Lower lobe of right lung (tissue), 2 donors: ENCODE measurements around the gene TBKBP1. TPM values are rescaled to one million over a fixed set of nuclear protein-coding genes. Genes with fewer than 3 reads are reported as not detected.
"Not testable (repeated sequence)": the region's sequence is repeated elsewhere in the genome, so short reads cannot be mapped to it uniquely, and the experiment has no call there.

Experiments
- ATAC-seq, 2 donors: fragments of 200-7000 bp; cut with Tn5 transposase; one replicate each; pipeline ENCODE4 v1.9.1; 2020 to 2022; ENCODE audit warnings: mild to moderate bottlenecking in 2 of 2, moderate library complexity in 2 of 2
- DNase-seq: peaks from one replicate; pipeline ENCODE4 v3.0.0-alpha.2; 2020
- H3K27ac ChIP-seq: fragments of 200-600 bp; one replicate; pipeline ENCODE4 v1.8.0; 2022
- H3K27me3 ChIP-seq: fragments of 200-600 bp; one replicate; pipeline ENCODE4 v1.8.0; 2022; ENCODE audit warnings: low read depth
- H3K36me3 ChIP-seq: fragments of 200-600 bp; one replicate; pipeline ENCODE4 v1.8.0; 2022; ENCODE audit warnings: mild to moderate bottlenecking
- H3K4me1 ChIP-seq: fragments of 200-600 bp; one replicate; pipeline ENCODE4 v1.8.0; 2022
- H3K4me3 ChIP-seq: fragments of 200-600 bp; one replicate; pipeline ENCODE4 v1.8.0; 2022; ENCODE audit warnings: mild to moderate bottlenecking
- H3K9me3 ChIP-seq: fragments of 200-600 bp; one replicate; pipeline ENCODE4 v1.8.0; 2022
- CTCF ChIP-seq: fragments of 200-600 bp; IDR thresholded peaks from one replicate; pipeline ENCODE4 v1.8.0; 2022; ENCODE audit warnings: antibody characterized with exemption, mild to moderate bottlenecking
- intact Hi-C: fragments of 100-400 bp; cut with DNase I; formaldehyde crosslinking; loops from one replicate; pipeline ENCODE4 v1.11.0; 2022
- total RNA-seq: library from RNA; stranded (reverse); fragmentation: NEBNext Ultra II Directional; extraction: Animal tissue kit (Norgen Biotek cat#: 25700); gene quantifications from one replicate; pipeline ENCODE4 v1.2.1, GENCODE V29; 2021
- donor health status: DM: no; HTN: yes; CAD: no; lungs with severe emphysema.

Gene TBKBP1
- total RNA-seq, 1 donor from 2014 or later, result 8.3 TPM

- H3K9me3 ChIP-seq, result no peaks in the 10 kb centered on the region
- H3K27me3 ChIP-seq, result no peaks in the 10 kb centered on the region
- ATAC-seq, result no peak
- no peak overlapping the region for H3K4me3 ChIP-seq
- intact Hi-C loops, result no loop called here
- TF ChIP-seq CTCF, result no peak
- DNase-seq, result no peak
- H3K27ac ChIP-seq, result no peak overlapping the region
- peaks cover 100% of the 10 kb centered on the region for H3K36me3 ChIP-seq
- no peaks in the 10 kb centered on the region for H3K4me1 ChIP-seq
Measured at GRCh38 chr17:47678196-47678595, 15.8 kb upstream of the TBKBP1 start.

- no peaks in the 10 kb centered on the region for H3K27me3 ChIP-seq
- peaks cover 90% of the 10 kb centered on the region for H3K36me3 ChIP-seq
- no peaks in the 10 kb centered on the region for H3K9me3 ChIP-seq
- no peak for TF ChIP-seq CTCF
- H3K27ac ChIP-seq, result no peak overlapping the region
- peaks cover 14% of the 10 kb centered on the region for H3K4me1 ChIP-seq
- ATAC-seq (no peak), DNase-seq (no peak)
- no peak overlapping the region for H3K4me3 ChIP-seq
- intact Hi-C loops, result no loop called here
Measured at GRCh38 chr17:47682138-47682537, 11.8 kb upstream of the TBKBP1 start.

- H3K9me3 ChIP-seq, intact Hi-C loops, DNase-seq, H3K27me3 ChIP-seq, ATAC-seq, H3K27ac ChIP-seq, H3K4me3 ChIP-seq: not testable (repeated sequence)
- H3K36me3 ChIP-seq, result peaks cover 84% of the 10 kb centered on the region
- H3K4me1 ChIP-seq, result peaks cover 20% of the 10 kb centered on the region
Measured at GRCh38 chr17:47682727-47683126, 11.2 kb upstream of the TBKBP1 start.

- ATAC-seq (no peak), DNase-seq (no peak)
- Histone ChIP-seq H3K4me1 (peaks cover 22% of the 10 kb centered on the region), H3K27ac (no peak overlapping the region), H3K27me3 (no peaks in the 10 kb centered on the region), H3K9me3 (no peaks in the 10 kb centered on the region), H3K36me3 (peaks cover 71% of the 10 kb centered on the region), H3K4me3 (no peak overlapping the region)
- intact Hi-C loops, result no loop called here
- no peak for TF ChIP-seq CTCF
Measured at GRCh38 chr17:47684025-47684424, 9.9 kb upstream of the TBKBP1 start.

- H3K4me3 ChIP-seq, result no peak overlapping the region
- no peaks in the 10 kb centered on the region for H3K9me3 ChIP-seq
- no peak overlapping the region for H3K27ac ChIP-seq
- peaks cover 64% of the 10 kb centered on the region for H3K36me3 ChIP-seq
- ATAC-seq (no peak), DNase-seq (no peak)
- no peaks in the 10 kb centered on the region for H3K27me3 ChIP-seq
- intact Hi-C loops, result no loop called here
- H3K4me1 ChIP-seq, result peaks cover 22% of the 10 kb centered on the region
- no peak for TF ChIP-seq CTCF
Measured at GRCh38 chr17:47684535-47685193, 9.3 kb upstream of the TBKBP1 start.

GRCh38 chr17:47685556-47686275 lies 8.2 kb upstream of the TBKBP1 start:
- Histone ChIP-seq H3K4me3 (no peak overlapping the region), H3K27me3 (no peaks in the 10 kb centered on the region), H3K4me1 (peaks cover 22% of the 10 kb centered on the region), H3K27ac (no peak overlapping the region), H3K36me3 (peaks cover 54% of the 10 kb centered on the region), H3K9me3 (no peaks in the 10 kb centered on the region)
- DNase-seq, result no peak
- intact Hi-C loops, result no loop called here
- TF ChIP-seq CTCF, result no peak
- no peak for ATAC-seq
